GM18870 (cell line): ENCODE data around the gene OR2T3.
A peak's percentile ranks its signal among the peaks of the same experiment; 100 is the strongest.
"Not testable (repeated sequence)": the region's sequence is repeated elsewhere in the genome, so short reads cannot be mapped to it uniquely, and the experiment has no call there.

Experiments used
- ATAC-seq: cut with Tn5 transposase; IDR thresholded peaks from one replicate; pipeline ENCODE4 v1.9.1; 2021; ENCODE audit warnings: moderate library complexity; ENCODE audit not compliant: unreplicated experiment

The OR2T3 gene

GRCh38 chr1:248473051-248473450, at the start of gene OR2T3:
OR2T3 (plus strand) TSS chr1:248473351; CDS start chr1:248473351, 0 bp downstream.
- ATAC-seq, result not testable (repeated sequence)

GRCh38 chr1:248427526-248428191, 45.5 kb upstream of the OR2T3 start:
- ATAC-seq, result peak; percentile 51

- ATAC-seq, result peak; percentile 90
These were observed 45.0 kb upstream of the OR2T3 start for GRCh38 chr1:248428192-248428533.

- not testable (repeated sequence) for ATAC-seq
These were observed 41.5 kb upstream of the OR2T3 start for GRCh38 chr1:248431683-248432082.

GRCh38 chr1:248432201-248432600, 41.0 kb upstream of the OR2T3 start:
- peak; percentile 37 for ATAC-seq

- ATAC-seq, result not testable (repeated sequence)
These were observed 39.2 kb upstream of the OR2T3 start for GRCh38 chr1:248433811-248434415.

- not testable (repeated sequence) for ATAC-seq
These were observed 38.2 kb upstream of the OR2T3 start for GRCh38 chr1:248434913-248435312.

- peak; percentile 34 for ATAC-seq
These were observed 36.8 kb upstream of the OR2T3 start for GRCh38 chr1:248436303-248436702.

GRCh38 chr1:248438668-248439067, 34.5 kb upstream of the OR2T3 start:
- ATAC-seq, result not testable (repeated sequence)

GRCh38 chr1:248439283-248439682, 33.9 kb upstream of the OR2T3 start:
- not testable (repeated sequence) for ATAC-seq

- not testable (repeated sequence) for ATAC-seq
These were observed 30.5 kb upstream of the OR2T3 start for GRCh38 chr1:248442500-248443277.

- ATAC-seq, result not testable (repeated sequence)
These were observed 28.5 kb upstream of the OR2T3 start for GRCh38 chr1:248444603-248445002.

- ATAC-seq, result not testable (repeated sequence)
These were observed 27.8 kb upstream of the OR2T3 start, which contains the start of gene OR2T2 for GRCh38 chr1:248445399-248445798. OR2T2 (plus strand) TSS chr1:248445637; CDS start chr1:248452798, 7,161 bp downstream.

- ATAC-seq, result peak; percentile 73
These were observed 24.6 kb upstream of the OR2T3 start for GRCh38 chr1:248448409-248449074.

- ATAC-seq, result peak; percentile 7
These were observed 23.2 kb upstream of the OR2T3 start for GRCh38 chr1:248449821-248450465.

GRCh38 chr1:248450466-248451145, 22.5 kb upstream of the OR2T3 start:
- ATAC-seq, result peak; percentile 70

GRCh38 chr1:248453619-248454018, 19.5 kb upstream of the OR2T3 start:
- ATAC-seq, result not testable (repeated sequence)

- not testable (repeated sequence) for ATAC-seq
These were observed 18.1 kb upstream of the OR2T3 start for GRCh38 chr1:248455045-248455444.

GRCh38 chr1:248456635-248457034, 16.5 kb upstream of the OR2T3 start:
- ATAC-seq, result not testable (repeated sequence)

GRCh38 chr1:248459117-248459516, 14.0 kb upstream of the OR2T3 start:
- not testable (repeated sequence) for ATAC-seq
